PC-9 (cell line): ENCODE data around the gene PBXIP1. TPM values are rescaled to one million over a fixed set of nuclear protein-coding genes. Genes with fewer than 3 reads are reported as not detected.
"Not testable (repeated sequence)": the region's sequence is repeated elsewhere in the genome, so short reads cannot be mapped to it uniquely, and the experiment has no call there.

ENCODE experiments used
- BruUV-seq: library from RNA; stranded (reverse); fragments of 400-500 nt; replicated peaks from 2 replicates; lab custom pipeline; 2021; lab: Mats Ljungman, UMichigan
- CTCF ChIA-PET: fragments of 300-600 bp; sonication (Branson Sonifier 250); formaldehyde crosslinking; loops from one replicate; lab custom pipeline; 2022; ENCODE audit warnings: antibody characterized with exemption; lab: Charles Lee
- POLR2A ChIA-PET: fragments of 300-600 bp; sonication (Branson Sonifier 250); formaldehyde crosslinking; loops from one replicate; lab custom pipeline; 2022; ENCODE audit warnings: antibody characterized with exemption; ENCODE audit not compliant: unreplicated experiment; lab: Charles Lee
- DNase-seq, 2 experiments: peaks; one replicate each; pipeline versions ENCODE4 v3.0.0 to v3.0.0-alpha.2; 2015 to 2022; ENCODE audit warnings: mixed read lengths in 1 of 2
- H2AFZ ChIP-seq: fragments of 200-600 bp; sonication (generic); 2 replicates; pipeline ENCODE4 v1.8.1; 2017; ENCODE audit warnings: antibody characterized with exemption
- H3F3A ChIP-seq: fragments of 200-600 bp; sonication (generic); 2 replicates; pipeline ENCODE4 v1.8.1; 2017; ENCODE audit warnings: antibody characterized with exemption, mild to moderate bottlenecking, low read depth; ENCODE audit not compliant: insufficient read depth
- H3K27ac ChIP-seq: fragments of 200-600 bp; sonication (generic); 2 replicates; pipeline ENCODE4 v1.6.1; 2016; ENCODE audit warnings: mixed run types
- H3K27me3 ChIP-seq: fragments of 200-600 bp; sonication (generic); 2 replicates; pipeline ENCODE4 v1.6.1; 2016; ENCODE audit warnings: low read depth, mixed run types; ENCODE audit not compliant: insufficient read depth
- H3K36me3 ChIP-seq: fragments of 200-600 bp; sonication (generic); 2 replicates; pipeline ENCODE4 v1.6.1; 2016; ENCODE audit warnings: low read depth, mixed run types
- H3K4me1 ChIP-seq: fragments of 200-600 bp; sonication (generic); replicated peaks from 2 replicates; pipeline ENCODE4 v1.6.1; 2016; ENCODE audit warnings: mixed run types; ENCODE audit not compliant: insufficient read depth
- H3K4me2 ChIP-seq: fragments of 200-600 bp; sonication (generic); 2 replicates; pipeline ENCODE4 v1.6.1; 2017; ENCODE audit warnings: mixed run types
- H3K4me3 ChIP-seq: fragments of 200-600 bp; sonication (generic); 2 replicates; pipeline ENCODE4 v1.6.1; 2016; ENCODE audit warnings: mixed run types
- H3K79me2 ChIP-seq: fragments of 200-600 bp; sonication (generic); 2 replicates; pipeline ENCODE4 v1.6.1; 2017; ENCODE audit warnings: low read depth, mixed run types
- H3K9me2 ChIP-seq: fragments of 200-600 bp; sonication (generic); 2 replicates; pipeline ENCODE4 v1.8.1; 2017; ENCODE audit warnings: mild to moderate bottlenecking; ENCODE audit not compliant: insufficient read depth
- H3K9me3 ChIP-seq: fragments of 200-600 bp; sonication (generic); 2 replicates; pipeline ENCODE4 v1.8.1; 2016; ENCODE audit warnings: low read depth; ENCODE audit not compliant: insufficient read depth
- H4K20me1 ChIP-seq: fragments of 200-600 bp; sonication (generic); 2 replicates; pipeline ENCODE4 v1.8.1; 2017; ENCODE audit not compliant: insufficient read depth
- EZH2 ChIP-seq: fragments of 200-600 bp; sonication (generic); IDR thresholded peaks from 2 replicates; pipeline ENCODE4 v1.8.0; 2017; ENCODE audit warnings: antibody characterized with exemption, low read depth
- intact Hi-C: fragments of 100-400 bp; cut with micrococcal nuclease; formaldehyde crosslinking; loops from one replicate; pipeline ENCODE4 v1.10.0; 2022; ENCODE audit not compliant: unreplicated experiment
- total RNA-seq: library from RNA; stranded (reverse); gene quantifications from 2 replicates; pipeline ENCODE4 v1.2.3, GENCODE V29; 2021
- TF ChIP-seq, protein P1 (sequence below): fragments of 200-600 bp; sonication (generic); conservative IDR thresholded peaks from 2 replicates; pipeline ENCODE4 v1.6.1; 2017; ENCODE audit warnings: mixed run types, antibody characterized with exemption, mild to moderate bottlenecking, moderate library complexity

PBXIP1 gene
- total RNA-seq, 1 experiment from 2014 or later = 40.2 TPM

GRCh38 chr1:154910851-154911250 lies 45.0 kb downstream of the PBXIP1 start:
- Histone ChIP-seq H3K4me2 (no peak overlapping the region), H2AFZ (no peak overlapping the region), H3K9me3 (no peaks in the 10 kb centered on the region), H3K79me2 (no peaks in the 10 kb centered on the region), H3K9me2 (no peaks in the 10 kb centered on the region), H3F3A (no peaks in the 10 kb centered on the region), H3K4me3 (no peak overlapping the region), H4K20me1 (no peaks in the 10 kb centered on the region), H3K4me1 (no peaks in the 10 kb centered on the region), H3K27me3 (peaks cover 67% of the 10 kb centered on the region), H3K27ac (no peak overlapping the region), H3K36me3 (no peaks in the 10 kb centered on the region)
- intact Hi-C loops = no loop called here
- no peak for DNase-seq
- CTCF ChIA-PET = interaction anchor here (0.7 kb wide), 1 partner anchor 167 kb away, joined by 3 read pairs; no protein-coding TSS in a partner anchor
- TF ChIP-seq EZH2 = no peak
- TF ChIP-seq, protein P1, sequence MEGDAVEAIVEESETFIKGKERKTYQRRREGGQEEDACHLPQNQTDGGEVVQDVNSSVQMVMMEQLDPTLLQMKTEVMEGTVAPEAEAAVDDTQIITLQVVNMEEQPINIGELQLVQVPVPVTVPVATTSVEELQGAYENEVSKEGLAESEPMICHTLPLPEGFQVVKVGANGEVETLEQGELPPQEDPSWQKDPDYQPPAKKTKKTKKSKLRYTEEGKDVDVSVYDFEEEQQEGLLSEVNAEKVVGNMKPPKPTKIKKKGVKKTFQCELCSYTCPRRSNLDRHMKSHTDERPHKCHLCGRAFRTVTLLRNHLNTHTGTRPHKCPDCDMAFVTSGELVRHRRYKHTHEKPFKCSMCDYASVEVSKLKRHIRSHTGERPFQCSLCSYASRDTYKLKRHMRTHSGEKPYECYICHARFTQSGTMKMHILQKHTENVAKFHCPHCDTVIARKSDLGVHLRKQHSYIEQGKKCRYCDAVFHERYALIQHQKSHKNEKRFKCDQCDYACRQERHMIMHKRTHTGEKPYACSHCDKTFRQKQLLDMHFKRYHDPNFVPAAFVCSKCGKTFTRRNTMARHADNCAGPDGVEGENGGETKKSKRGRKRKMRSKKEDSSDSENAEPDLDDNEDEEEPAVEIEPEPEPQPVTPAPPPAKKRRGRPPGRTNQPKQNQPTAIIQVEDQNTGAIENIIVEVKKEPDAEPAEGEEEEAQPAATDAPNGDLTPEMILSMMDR = no peak
- POLR2A ChIA-PET = no interaction called here
- BruUV-seq = no TSS peak

DNA sequence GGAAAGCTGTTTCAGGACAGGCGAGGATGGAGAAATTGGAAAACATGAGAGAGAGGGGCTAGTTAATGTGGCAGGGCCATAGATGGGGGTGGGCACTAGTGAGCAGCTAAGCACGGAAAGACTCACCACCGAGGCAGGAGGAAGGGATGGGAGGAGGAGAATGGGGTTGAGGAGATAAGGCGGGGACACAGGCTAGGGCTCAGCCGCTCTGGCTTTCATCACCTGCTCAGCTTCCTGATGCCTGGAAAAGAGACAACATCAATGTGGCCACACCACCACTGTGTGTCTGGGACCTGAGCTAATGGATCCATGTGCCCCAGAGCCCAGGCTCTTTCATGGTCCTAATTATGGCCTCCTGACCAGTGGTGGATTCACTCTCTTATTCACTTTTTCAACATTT lies 47.0 kb downstream of the PBXIP1 start:
- H3K9me2 ChIP-seq = no peaks in the 10 kb centered on the region
- no peaks in the 10 kb centered on the region for H3F3A ChIP-seq
- CTCF ChIA-PET = no interaction called here
- no peaks in the 10 kb centered on the region for H4K20me1 ChIP-seq
- no peak for TF ChIP-seq EZH2
- TF ChIP-seq, protein P1 = no peak
- no peak overlapping the region for H3K27ac ChIP-seq
- H3K36me3 ChIP-seq = no peaks in the 10 kb centered on the region
- H3K4me1 ChIP-seq = no peaks in the 10 kb centered on the region
- no peaks in the 10 kb centered on the region for H3K79me2 ChIP-seq
- no peaks in the 10 kb centered on the region for H3K9me3 ChIP-seq
- BruUV-seq = no TSS peak
- H2AFZ ChIP-seq = no peak overlapping the region
- POLR2A ChIA-PET = interaction anchor here (0.6 kb wide), 1 partner anchor 56 kb away, joined by 4 read pairs; no protein-coding TSS in a partner anchor
- H3K4me2 ChIP-seq = no peak overlapping the region
- intact Hi-C loops = no loop called here
- peaks cover 56% of the 10 kb centered on the region for H3K27me3 ChIP-seq
- no peak for DNase-seq
- H3K4me3 ChIP-seq = no peak overlapping the region

DNA sequence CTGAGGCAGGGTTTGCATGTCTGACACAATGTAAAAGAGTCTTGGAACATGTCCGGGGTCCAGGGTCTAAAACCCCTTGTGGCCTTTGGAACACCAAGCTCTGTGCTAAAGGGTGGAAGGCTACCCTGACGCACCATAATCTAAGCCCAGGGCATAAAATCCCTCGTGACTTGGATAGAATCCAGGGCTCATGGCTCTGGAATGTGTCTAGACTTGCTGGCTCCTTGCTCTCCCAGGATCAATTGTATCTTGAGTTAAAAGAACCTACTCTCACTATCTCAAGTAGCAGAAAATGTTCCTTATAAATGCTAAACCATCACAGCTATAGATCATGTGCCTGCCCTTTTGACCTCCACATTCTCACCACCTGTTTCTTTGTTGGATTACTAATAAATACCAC lies 47.8 kb downstream of the PBXIP1 start:
- H3F3A ChIP-seq, H4K20me1 ChIP-seq, H3K36me3 ChIP-seq, H3K9me3 ChIP-seq, H3K9me2 ChIP-seq, DNase-seq, H3K4me1 ChIP-seq, H3K79me2 ChIP-seq, H3K27ac ChIP-seq, BruUV-seq, intact Hi-C loops, CTCF ChIA-PET, H3K4me2 ChIP-seq, POLR2A ChIA-PET, H3K4me3 ChIP-seq, H2AFZ ChIP-seq: not testable (repeated sequence)
- H3K27me3 ChIP-seq = peaks cover 49% of the 10 kb centered on the region

DNA sequence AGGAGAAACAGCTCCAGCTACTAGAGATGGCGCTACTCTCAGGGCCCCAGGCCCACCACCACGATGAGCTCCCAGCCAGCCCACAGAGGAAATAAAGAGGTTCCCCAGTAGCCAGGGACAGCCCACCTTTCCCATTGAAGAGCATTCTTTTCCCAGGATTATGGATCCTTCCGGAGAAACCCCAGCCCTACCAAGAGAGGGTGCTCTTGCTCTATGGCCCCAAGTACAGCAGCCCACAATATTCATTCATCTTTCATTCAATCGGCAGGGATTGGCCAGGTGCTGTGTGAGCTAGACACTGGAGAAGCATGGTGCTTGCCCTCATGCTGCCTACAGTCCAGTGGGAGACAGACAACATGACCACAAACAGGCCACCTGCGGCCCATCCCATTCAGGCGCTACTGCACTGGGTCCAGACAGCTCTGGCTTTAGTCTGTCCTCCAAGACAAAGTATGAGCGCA lies 49.2 kb downstream of the PBXIP1 start:
- ChIA-PET POLR2A (no interaction called here), CTCF (no interaction called here)
- Histone ChIP-seq H2AFZ (no peak overlapping the region), H3K27me3 (peaks cover 36% of the 10 kb centered on the region), H3K4me1 (no peaks in the 10 kb centered on the region), H3K27ac (no peak overlapping the region), H3K9me3 (no peaks in the 10 kb centered on the region), H3K4me2 (no peak overlapping the region), H3K79me2 (no peaks in the 10 kb centered on the region), H3K9me2 (no peaks in the 10 kb centered on the region), H3K36me3 (no peaks in the 10 kb centered on the region), H3K4me3 (no peak overlapping the region), H4K20me1 (no peaks in the 10 kb centered on the region), H3F3A (no peaks in the 10 kb centered on the region)
- TF ChIP-seq, protein P1 = peak; percentile 60
- no peak for TF ChIP-seq EZH2
- intact Hi-C loops = loop anchor here (1.0 kb wide), 2 partner anchors 155 to 178 kb away; no protein-coding TSS in a partner anchor
- no TSS peak for BruUV-seq
- peak in 1 of 2 experiments; percentile 6 for DNase-seq
